Activated gamma-delta T cell treated with Interleukin-2 at 50 U/mL for 16 hours (primary cell): Measurements from ENCODE around the gene OR2AE1.
"Not testable (repeated sequence)": the region's sequence is repeated elsewhere in the genome, so short reads cannot be mapped to it uniquely, and the experiment has no call there.

Source experiments
- DNase-seq: peaks from one replicate; pipeline ENCODE4 v3.0.0-alpha.2; 2020

Gene OR2AE1

DNA sequence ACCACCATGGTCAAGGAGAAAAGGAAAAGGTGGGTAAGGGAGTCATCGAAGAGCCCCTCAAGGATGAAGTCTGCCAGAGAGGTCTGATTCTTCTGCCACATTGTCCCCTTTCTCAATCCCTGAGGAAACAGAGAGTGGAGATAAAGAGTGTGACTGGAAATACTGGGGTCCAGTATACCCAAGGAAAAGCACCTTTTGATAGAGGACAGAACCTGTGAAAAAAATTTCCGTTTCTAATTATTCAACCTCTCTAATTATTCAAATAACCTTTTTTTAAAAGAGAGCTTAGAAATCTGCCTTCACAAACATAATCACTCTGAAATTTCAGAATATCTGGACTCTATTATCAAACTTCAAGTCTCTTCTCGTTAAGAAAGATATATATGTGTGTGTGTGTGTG is at the start of gene OR2AE1:
TSS of gene OR2AE1 (minus strand) at position 101 of the 400 bp plus-strand sequence. CDS start at position 101, 0 bp downstream.
- DNase-seq: no peak

DNA sequence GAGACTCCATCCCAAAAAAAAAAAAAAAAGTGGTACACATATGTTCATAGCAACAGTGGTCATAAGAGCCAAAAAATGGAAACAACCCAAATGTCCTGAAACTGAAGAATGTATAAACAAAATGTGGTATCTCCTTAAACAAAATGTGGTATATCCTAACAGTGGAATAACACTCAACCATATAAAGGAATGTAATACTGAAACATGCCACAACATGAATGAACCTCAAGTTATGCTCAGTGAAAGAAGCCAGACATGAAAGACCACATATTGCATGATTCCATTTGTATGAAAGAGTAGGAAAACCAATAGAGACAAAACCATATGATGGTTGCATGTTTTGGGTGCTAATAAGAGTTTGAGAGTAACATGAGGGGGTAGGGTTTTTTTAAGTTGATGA is 49.5 kb upstream of the OR2AE1 start:
- DNase-seq: no peak

- no peak for DNase-seq
These were observed 46.4 kb upstream of the OR2AE1 start for GRCh38 chr7:99923200-99923599.

GRCh38 chr7:99920149-99920548 is 43.3 kb upstream of the OR2AE1 start:
- DNase-seq: no peak

DNA sequence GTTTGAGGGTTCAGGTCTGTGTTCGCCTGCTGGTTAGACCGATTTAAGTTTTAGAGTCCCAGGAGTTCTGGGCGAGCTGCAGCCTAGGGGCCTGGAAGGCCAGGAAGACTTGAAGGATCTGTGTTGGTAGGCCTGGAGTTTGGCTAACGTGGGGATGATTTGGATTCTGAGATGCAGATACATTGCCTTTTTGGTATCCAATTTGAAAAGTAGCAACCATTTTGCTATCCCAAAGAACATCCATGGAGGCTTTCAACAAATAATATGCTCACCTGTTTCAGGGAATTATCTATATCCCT is 42.9 kb upstream of the OR2AE1 start:
- DNase-seq: no peak

DNA sequence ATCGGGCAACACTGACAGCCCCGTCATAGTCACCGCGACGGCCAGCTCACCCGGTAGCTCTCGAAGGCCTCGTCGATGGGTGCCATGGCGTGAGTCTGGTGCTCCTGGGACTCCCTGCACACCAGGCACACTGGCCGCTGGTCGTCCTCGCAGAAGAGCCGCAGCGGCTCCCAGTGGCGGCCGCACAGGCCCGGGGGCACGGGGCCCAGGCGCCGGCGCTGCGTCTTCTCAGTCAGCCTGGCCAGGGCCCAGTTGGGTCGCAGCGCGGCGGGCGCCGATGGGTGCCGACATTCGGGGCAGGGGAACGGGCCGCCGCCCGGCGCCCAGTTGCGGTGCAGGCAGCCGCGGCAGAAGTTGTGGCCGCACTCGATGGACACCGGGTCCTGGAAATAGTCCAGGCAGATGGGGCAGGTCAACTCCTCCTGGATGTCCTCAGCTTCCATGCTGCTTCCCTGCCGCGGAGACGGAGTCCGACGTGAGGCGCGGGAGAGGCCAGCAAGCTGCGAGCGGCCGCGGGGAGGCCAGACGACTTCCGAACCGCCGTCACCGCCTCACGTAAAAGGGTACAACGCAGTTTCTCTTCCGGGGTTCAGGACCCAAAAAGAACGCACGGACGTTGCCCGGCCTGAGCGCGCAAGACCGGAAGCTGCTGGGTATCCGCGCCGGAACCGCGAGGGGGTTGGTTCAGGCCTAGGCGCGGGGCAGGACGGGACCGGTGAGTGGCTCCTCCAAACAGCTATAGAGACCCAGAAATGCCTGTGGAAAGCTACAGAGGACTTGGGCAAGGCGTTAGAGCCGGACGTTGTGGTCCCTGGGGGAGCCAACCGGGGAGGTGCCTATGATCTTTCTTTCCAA is 42.4 kb upstream of the OR2AE1 start, which contains the start of gene TRIM4:
TSS of gene TRIM4 (minus strand) at position 572 of the 855 bp plus-strand sequence. CDS start at position 443, 129 bp downstream.
- peak; percentile 88 for DNase-seq

DNA sequence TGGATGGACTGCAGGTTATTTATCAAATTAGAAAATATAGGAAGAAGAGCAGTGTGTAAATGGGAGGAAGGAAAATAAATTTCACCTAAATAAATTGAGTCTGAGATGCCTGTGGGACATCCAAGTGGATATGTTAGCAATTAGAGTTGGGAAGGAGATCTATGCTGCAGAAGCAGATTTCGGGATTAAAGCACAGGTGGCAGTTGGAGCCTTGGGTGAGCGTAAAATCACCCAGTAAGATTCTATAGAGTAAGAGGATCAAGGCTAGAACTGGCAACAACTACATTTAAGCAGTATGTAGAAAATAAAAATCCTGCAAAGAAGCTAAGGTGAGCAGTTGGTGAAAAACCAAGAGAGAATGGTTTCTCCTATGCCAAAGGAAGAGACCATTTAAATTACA is 34.1 kb upstream of the OR2AE1 start:
- no peak for DNase-seq

DNA sequence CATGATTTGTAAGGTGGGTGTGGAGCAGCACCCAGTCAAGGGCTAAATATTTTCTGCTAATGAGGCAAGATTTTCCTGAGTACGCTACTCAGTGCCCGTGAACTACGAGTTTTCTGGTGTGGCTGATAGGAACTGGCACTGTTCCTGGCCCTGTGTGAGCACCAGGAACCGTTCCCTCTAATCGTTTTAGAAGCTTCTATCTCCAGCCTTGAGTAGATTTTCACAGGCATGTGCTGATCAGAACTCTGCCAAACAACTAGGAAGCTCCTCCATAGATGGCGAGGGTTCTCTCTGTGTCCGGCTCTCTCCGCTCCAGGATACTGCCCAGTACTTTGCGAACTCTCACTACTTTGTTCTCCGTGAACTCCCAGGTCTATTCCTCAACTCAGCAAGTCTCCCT is 24.7 kb upstream of the OR2AE1 start:
- no peak for DNase-seq

DNA sequence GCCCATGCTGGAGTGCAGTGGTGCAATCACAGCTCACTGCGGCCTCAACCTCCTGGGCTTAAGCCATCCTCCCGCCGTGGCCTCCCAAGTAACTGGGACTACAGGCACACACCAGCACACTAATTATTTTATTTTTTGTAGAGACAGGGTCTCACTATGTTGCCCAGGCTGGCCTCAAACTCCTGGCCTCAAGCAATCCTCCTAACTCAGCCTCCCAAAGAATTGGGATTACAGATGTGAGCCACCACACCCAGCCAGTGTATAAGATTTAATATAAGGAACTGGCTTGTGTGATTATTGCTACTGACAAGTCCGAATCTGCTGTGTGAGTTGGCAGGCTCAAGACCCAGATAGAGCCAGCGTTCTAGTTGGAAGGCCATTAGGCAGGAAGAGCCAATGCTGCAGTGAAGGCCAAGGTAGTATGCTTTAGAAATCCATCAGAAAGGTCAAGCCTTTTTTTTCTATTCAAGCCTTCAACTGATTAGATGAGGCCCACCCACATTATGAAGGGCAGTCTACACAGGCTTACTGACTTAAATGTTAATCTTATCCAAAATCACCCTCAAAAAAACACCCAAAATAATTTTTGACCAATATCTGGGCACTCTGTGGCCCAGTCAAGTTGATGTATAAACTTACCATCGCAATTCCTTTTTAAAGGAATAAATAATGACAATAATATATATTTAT is 23.1 kb upstream of the OR2AE1 start:
- DNase-seq: no peak

DNA sequence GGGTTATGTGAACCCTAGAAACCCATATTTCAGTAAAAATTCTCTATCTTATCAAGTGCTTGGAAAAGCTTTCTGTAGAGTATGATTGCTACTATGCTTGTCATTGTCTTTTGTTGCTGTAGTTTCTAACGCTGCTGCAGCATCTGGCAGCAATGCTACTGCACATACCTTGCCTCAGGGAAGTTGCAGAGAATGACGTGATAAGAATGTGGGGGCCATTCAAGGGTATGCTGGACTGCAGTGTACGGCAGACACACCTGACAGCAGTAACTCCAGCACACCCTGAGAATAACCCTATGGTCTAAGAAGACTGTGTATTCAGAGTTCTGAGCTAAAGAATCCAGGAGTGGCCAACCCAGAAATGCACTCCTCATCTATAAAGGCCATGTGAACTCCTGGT is 22.0 kb upstream of the OR2AE1 start:
- no peak for DNase-seq

DNA sequence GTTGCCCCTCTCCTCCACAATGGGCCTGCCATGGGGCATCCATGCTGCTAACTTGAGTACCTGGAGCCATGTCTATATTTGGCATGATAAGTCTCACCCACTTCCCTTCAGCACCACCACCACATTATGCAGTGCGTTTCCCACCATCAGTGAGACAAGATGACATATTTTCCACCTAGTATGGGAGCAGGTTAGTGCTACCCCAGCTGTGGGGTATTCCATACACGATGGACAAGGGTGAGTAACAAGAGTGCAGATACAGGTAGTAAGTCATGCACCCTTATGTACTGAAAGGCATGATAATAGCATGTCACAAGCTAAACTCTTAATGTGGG is 21.2 kb upstream of the OR2AE1 start:
- DNase-seq: no peak

DNA sequence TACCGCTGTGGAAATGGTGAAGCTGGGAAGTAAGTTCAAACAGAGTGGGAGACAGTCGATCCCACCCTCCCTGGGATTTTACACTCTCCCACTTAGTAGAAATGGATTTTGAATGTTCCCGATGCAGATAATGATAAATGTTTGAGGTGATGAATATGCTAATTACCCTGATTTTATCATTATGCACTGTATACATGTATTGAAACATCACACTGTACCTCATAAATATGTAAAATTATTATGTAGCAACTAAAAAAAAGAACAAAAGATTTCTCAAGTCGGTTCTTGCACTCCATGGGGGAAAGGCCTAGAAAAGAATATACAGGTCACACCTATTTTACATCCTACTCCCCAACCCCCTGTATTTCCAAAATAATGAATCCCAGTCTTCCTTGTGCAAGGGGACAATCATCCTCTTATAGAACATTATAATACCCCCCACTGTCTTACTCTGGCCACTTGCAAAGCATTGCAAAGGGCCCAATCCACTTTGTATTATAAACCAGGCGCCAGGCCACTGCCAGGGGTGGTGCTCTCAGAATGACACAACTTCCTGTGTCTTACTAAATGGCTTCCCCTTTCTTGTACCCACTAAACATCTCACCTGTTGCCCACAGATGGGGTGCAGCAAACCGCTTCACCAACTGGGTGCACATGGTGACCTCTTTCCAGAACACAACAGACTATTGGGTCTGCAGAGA is 20.6 kb upstream of the OR2AE1 start:
- no peak for DNase-seq

DNA sequence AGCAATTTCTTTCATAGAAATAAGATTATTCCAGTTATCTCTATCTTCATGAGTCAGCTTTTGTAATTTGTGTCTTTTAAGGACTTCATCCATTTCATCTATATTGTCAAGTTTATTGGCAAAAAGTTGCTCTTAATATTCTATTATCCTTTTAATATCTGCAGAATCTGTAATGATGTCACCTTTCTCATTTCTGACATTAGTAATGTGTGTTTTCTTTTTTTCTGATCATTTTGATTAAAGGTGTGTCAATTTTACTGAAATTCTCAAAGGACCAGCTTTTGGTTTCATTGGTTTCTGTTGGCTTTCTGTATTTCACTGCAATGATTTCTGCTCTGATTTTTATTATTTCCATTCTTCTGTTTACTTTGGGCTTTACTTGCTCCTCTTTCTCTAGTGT is 17.9 kb upstream of the OR2AE1 start:
- no peak for DNase-seq

DNA sequence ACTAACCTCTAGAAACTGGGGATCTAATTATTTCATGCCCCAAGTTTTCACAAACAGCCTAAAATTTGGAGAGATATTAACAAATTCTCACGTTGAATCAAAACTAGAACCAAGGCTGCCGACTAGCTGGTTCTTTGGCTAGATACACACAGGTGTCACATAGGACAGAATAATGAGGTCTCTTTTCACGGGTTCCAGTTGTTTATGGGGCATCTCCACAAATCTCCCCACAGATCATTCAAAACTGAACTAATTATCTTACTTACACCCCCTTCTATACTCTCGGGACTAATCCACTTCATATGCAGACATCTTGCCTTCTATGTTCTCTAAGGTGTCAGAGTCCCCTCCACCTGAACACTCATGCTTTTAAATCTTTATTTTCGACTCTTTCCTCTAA is 16.4 kb upstream of the OR2AE1 start:
- no peak for DNase-seq

DNA sequence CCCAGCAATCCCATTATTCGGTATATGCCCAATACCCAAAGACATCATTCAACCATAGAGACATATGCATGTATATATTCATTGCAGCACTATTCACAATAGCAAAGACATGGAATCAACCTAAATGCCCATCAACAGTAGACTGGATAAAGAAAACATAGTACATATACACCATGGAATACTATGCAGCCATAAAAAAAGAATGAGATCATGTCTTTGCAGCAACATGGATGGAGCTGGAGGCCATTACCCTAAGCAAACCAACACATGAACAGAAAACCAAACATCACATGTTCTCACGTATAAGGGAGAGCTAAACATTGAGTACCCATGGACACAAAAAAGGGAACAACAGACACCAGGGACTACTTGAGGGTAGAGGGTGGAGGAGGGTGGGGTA is 13.5 kb upstream of the OR2AE1 start:
- DNase-seq: not testable (repeated sequence)

DNA sequence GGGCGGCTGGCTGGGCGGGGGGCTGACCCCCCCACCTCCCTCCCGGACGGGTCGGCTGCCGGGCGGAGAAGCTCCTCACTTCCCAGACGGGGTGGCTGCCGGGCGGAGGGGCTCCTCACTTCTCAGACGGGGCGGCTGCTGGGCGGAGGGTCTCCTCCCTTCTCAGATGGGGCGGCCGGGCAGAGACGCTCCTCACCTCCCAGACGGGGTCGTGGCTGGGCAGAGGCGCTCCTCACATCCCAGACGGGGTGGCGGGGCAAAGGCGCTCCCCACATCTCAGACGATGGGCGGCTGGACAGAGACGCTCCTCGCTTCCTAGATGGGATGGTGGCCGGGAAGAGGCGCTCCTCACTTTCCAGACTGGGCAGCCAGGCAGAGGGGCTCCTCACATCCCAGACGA is 11.5 kb upstream of the OR2AE1 start:
- not testable (repeated sequence) for DNase-seq

DNA sequence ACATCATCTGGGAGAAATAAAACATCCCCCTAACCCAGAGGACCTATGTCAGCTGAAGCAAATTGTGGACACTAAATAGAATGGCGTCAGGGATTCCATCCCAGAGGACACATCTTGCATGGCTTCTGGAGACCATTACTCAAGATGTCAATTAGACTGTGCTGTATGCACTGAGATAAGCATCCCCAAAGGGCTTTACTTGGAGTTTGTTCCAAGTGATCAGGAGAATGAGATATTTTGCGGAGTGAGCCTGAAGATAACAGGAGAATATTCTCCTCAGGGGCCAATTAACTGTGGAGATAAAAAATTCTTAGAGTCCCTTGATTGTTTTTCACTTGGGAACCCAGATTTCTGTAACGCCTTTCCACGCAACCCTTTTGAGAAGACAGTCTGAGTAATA is 4.5 kb upstream of the OR2AE1 start:
- DNase-seq: no peak

GRCh38 chr7:99876491-99876890 is 342 bp downstream of the OR2AE1 start:
- no peak for DNase-seq

GRCh38 chr7:99868246-99868645 is 8.6 kb downstream of the OR2AE1 start:
- DNase-seq: no peak

DNA sequence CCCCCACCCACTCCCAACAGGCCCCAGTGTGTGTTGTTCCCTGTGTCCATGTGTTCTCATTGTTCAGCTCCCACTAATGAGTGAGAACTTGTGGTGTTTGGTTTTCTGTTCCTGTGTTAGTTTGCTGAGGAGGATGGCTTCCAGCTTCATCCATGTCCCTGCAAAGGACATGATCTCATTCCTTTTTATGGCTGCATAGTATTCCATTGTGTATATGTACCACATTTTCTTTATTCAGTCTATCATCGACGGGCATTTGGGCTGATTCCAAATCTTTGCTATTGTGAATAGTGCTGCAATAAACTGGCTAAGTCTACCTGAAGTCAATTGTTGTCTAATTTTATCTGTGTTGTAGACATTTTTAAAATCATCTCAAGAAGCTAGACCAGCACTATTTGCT is 9.4 kb downstream of the OR2AE1 start:
- DNase-seq: not testable (repeated sequence)

- no peak for DNase-seq
These were observed 12.9 kb downstream of the OR2AE1 start for GRCh38 chr7:99863847-99864440.

DNA sequence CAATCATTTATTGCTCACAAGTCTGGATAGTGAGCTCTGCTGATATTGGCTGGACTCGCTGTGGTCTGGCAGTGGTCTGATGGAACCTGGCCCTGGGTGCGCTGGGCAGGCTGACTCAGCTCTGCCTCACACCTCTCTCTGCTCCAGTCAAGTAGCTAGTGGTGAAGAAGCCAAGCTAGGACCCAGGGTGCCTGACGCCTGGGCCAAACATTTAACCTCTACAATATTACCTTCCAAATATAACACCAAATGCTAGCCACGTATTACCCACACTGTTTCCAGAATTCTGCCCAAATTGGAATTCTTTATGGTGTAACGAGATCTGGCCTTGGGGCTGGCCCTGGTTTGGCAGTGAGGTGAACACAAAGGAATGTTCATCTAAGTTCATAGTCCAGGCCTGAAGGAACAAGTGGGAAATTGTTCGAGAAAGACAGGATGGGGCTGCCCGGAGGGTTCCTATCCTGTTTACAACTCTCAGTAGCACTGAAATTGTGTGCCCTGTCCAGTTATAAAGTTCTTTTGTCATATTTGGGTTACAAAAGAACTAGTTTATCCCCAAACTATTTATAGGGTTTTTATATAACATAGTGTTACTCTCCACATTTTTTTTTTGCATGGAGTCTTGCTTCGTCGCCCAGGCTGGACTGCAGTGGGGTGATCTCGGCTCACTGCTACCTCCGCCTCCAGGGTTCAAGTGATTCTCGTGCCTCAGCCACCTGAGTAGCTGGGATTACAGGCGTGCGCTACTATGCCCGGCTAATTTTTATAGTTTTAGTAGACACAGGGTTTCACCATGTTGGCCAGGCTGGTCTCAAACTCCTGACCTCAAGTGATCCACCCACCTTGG is 16.3 kb downstream of the OR2AE1 start:
- no peak for DNase-seq

- DNase-seq: no peak
These were observed 21.6 kb downstream of the OR2AE1 start for GRCh38 chr7:99855236-99855635.
